Measurements from ENCODE around the gene ATP1A3. TPM values are rescaled to one million over a fixed set of nuclear protein-coding genes. Genes with fewer than 3 reads are reported as not detected.
A peak's percentile ranks its signal among the peaks of the same experiment; 100 is the strongest.
"Not testable (repeated sequence)": the region's sequence is repeated elsewhere in the genome, so short reads cannot be mapped to it uniquely, and the experiment has no call there.

Gene ATP1A3
- 242 TPM for total RNA-seq
- long read RNA-seq, transcript ATP1A3-215 (23 exons, 3,551 nt) = major isoform, 25 of 59 reads
- long read RNA-seq, partial matches to known transcripts = 27 of 59 reads
- long read RNA-seq, other reads (novel, unspliced or antisense) = 7 of 59 reads

GRCh38 chr19:41993612-41994483 is at the start of gene ATP1A3:
Gene ATP1A3 (minus strand): TSS chr19:41994230. CDS start chr19:41994076, 154 bp downstream.
- intact Hi-C loops (cut with DNase I) = loop anchor here (2.0 kb wide), 1 partner anchor 31 kb away; no protein-coding TSS in a partner anchor
- no peak for DNase-seq (ENCODE audit: low spot score)

GRCh38 chr19:42042455-42043170 is 48.6 kb upstream of the ATP1A3 start:
- DNase-seq (ENCODE audit: low spot score) = no peak
- intact Hi-C loops (cut with DNase I) = no loop called here

- intact Hi-C loops (cut with DNase I); DNase-seq (ENCODE audit: low spot score): not testable (repeated sequence)
These were observed 46.5 kb upstream of the ATP1A3 start for GRCh38 chr19:42040491-42040890.

GRCh38 chr19:42040031-42040430 is 46.0 kb upstream of the ATP1A3 start:
- intact Hi-C loops (cut with DNase I) = no loop called here

GRCh38 chr19:42038666-42039065 is 44.6 kb upstream of the ATP1A3 start:
- peak; percentile 80 for DNase-seq (ENCODE audit: low spot score)
- intact Hi-C loops (cut with DNase I) = no loop called here

More at GRCh38 chr19:42040031-42040430, 46.0 kb upstream of the ATP1A3 start:
- DNase-seq (ENCODE audit: low spot score) = no peak

GRCh38 chr19:42037649-42038048 is 43.6 kb upstream of the ATP1A3 start:
- no peak for DNase-seq (ENCODE audit: low spot score)
- intact Hi-C loops (cut with DNase I) = loop anchor here (1.0 to 2.0 kb wide), 2 partner anchors 12 to 41 kb away; no protein-coding TSS in a partner anchor

- intact Hi-C loops (cut with DNase I) = not testable (repeated sequence)
These were observed 40.8 kb upstream of the ATP1A3 start for GRCh38 chr19:42034640-42035391.

GRCh38 chr19:42033413-42033812 is 39.4 kb upstream of the ATP1A3 start:
- DNase-seq (ENCODE audit: low spot score) = no peak
- intact Hi-C loops (cut with DNase I) = no loop called here

More at GRCh38 chr19:42034640-42035391, 40.8 kb upstream of the ATP1A3 start:
- DNase-seq (ENCODE audit: low spot score) = not testable (repeated sequence)

- intact Hi-C loops (cut with DNase I) = no loop called here
- DNase-seq (ENCODE audit: low spot score) = no peak
These were observed 38.4 kb upstream of the ATP1A3 start for GRCh38 chr19:42032431-42032830.

- DNase-seq (ENCODE audit: low spot score) = no peak
- intact Hi-C loops (cut with DNase I) = no loop called here
These were observed 36.8 kb upstream of the ATP1A3 start for GRCh38 chr19:42030645-42031440.

GRCh38 chr19:42028304-42029216 is 34.5 kb upstream of the ATP1A3 start:
- intact Hi-C loops (cut with DNase I) = no loop called here
- DNase-seq (ENCODE audit: low spot score) = no peak

GRCh38 chr19:42024622-42025111 is 30.6 kb upstream of the ATP1A3 start:
- intact Hi-C loops (cut with DNase I) = loop anchor here (1.0 to 2.0 kb wide), 2 partner anchors 13 to 32 kb away; no protein-coding TSS in a partner anchor

GRCh38 chr19:42023943-42024260 is 29.9 kb upstream of the ATP1A3 start:
- intact Hi-C loops (cut with DNase I) = loop anchor here (2.0 kb wide), 1 partner anchor 31 kb away; no protein-coding TSS in a partner anchor
- DNase-seq (ENCODE audit: low spot score) = no peak

More at GRCh38 chr19:42024622-42025111, 30.6 kb upstream of the ATP1A3 start:
- DNase-seq (ENCODE audit: low spot score) = peak; percentile 83

- DNase-seq (ENCODE audit: low spot score) = no peak
- intact Hi-C loops (cut with DNase I) = no loop called here
These were observed 29.3 kb upstream of the ATP1A3 start for GRCh38 chr19:42023121-42023942.

- intact Hi-C loops (cut with DNase I) = no loop called here
- DNase-seq (ENCODE audit: low spot score) = no peak
These were observed 28.6 kb upstream of the ATP1A3 start for GRCh38 chr19:42022616-42023015.

GRCh38 chr19:42021185-42021584 is 27.2 kb upstream of the ATP1A3 start:
- intact Hi-C loops (cut with DNase I) = no loop called here
- DNase-seq (ENCODE audit: low spot score) = no peak

All from cardiac septum (tissue), 1 donor.